Activated naive CD4-positive, alpha-beta T cell treated with anti-CD3 and anti-CD28 coated beads, Interleukin-2, amount 50 U/mL, for 72 hours (primary cell): ENCODE results near the gene NKX2-1. TPM values are rescaled to one million over a fixed set of nuclear protein-coding genes. Genes with fewer than 3 reads are reported as not detected.

Experiments
- ATAC-seq, 2 donors: fragments of 150-1000 bp; cut with Tn5 transposase; 2 replicates each; pipeline ENCODE4 v1.10.0; 2021; ENCODE audit warnings: mild to moderate bottlenecking in 2 of 2, moderate library complexity in 2 of 2
- DNase-seq, 2 donors: peaks; one replicate each; pipeline ENCODE4 v3.0.0; 2021 to 2022; ENCODE audit warnings: low spot score in 2 of 2
- H3K27ac Mint-ChIP-seq, 2 donors: one replicate each; pipeline ENCODE4 v1.8.0; 2022; ENCODE audit warnings: mild to moderate bottlenecking in 2 of 2, mixed read lengths in 2 of 2
- H3K36me3 Mint-ChIP-seq, 2 donors: one replicate each; pipeline ENCODE4 v1.8.0; 2022; ENCODE audit warnings: mixed read lengths in 2 of 2
- H3K9me3 Mint-ChIP-seq, 2 donors: one replicate each; pipeline ENCODE4 v1.8.0; 2022; ENCODE audit warnings: mixed read lengths in 2 of 2
- total RNA-seq, 2 donors: library from RNA; stranded (reverse); gene quantifications; one replicate each; pipeline ENCODE4 v1.2.3, GENCODE V29; 2022

NKX2-1 gene
- total RNA-seq, 2 donors from 2014 or later = not detected

DNA sequence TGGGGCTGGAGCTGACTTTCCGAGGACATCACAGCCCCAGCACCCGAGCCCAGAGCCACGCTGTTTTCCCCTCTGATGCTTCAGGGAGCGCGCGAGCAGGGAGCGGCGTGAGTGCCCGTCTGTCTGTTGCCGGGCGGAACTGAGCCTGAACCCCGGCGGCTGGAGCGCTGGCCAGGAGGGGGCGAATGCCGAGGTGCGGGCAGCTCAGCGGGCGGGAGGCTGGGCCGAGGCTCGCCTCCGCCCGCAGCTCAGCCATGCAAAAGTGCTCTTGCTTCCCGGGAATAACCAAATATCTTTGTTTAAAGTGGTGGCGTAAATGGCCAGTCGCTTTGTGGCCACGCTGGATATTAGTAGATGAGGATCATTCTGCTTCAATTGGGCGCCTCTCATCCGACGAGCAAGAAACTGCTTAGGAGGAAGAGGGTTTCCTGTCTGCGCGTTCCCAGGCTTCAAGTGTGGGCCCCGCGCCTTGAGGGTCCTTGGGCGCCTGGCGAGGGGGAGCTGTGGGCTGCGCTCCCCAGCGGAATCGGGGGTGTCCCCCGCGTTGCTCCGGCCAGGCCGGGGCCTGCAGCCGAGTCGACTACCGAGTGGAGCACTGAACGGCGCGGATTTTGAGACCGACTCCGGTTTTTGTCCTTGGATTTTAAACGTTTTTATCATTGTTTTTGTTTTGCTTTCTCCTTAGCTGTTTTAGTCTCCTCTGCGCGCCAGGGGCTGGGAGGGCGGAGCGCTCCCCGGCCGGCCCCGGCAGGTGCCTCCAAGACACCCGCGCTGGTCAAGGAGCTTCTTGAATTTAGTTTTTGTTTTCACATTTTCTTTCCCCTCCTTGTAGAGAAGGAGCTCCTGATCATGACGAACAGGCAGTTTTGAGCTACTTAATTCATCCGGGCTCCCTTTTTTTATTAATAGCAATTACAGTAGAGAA lies 831 bp upstream of the NKX2-1 start:
- no peak overlapping the region for H3K27ac Mint-ChIP-seq
- ATAC-seq = no peak
- peaks cover 13 to 37% of the 10 kb centered on the region in 2 donors for H3K36me3 Mint-ChIP-seq
- no peaks in the 10 kb centered on the region for H3K9me3 Mint-ChIP-seq
- no peak for DNase-seq

DNA sequence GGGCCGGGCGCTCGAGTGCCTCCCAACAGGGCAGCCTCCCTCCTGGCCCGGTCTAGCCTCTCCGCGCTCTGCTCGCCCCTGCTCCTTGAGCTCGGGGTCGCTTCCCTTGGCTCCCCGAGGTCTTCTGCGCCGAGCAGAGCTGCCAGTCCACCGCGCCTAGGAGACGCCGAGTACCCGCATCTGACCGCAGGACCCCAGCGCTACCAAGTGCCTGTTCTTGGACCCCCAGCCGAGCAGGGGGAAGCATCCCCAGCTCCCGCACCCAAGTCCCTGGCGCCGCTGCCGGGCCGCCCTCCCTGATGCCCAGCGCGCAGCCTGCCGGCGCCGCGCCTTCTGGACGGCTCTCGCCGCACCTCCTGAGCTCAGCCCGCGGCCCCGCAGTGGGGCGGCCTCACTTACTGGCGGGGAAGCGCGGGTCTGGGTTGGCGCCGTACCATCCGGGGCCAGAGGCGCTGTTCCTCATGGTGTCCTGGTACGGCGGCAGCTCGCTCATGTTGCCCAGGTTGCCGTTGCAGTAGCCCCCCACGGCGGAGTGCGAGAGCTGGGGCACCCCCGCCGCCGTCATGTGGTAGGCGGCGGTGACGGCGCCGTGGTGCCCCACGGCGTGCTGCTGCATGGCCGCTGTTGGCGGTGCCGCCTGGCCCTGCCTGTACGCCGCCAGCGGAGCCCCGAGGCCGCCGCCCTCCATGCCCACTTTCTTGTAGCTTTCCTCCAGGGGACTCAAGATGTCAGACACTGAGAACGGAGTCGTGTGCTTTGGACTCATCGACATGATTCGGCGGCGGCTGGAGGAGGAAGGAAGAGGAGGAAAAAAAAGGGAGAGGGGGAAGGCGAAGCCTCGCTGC lies 1.2 kb downstream of the NKX2-1 start:
- peaks cover 14 to 43% of the 10 kb centered on the region in 2 donors for H3K36me3 Mint-ChIP-seq
- H3K27ac Mint-ChIP-seq = no peak overlapping the region
- DNase-seq = no peak
- H3K9me3 Mint-ChIP-seq = no peaks in the 10 kb centered on the region
- peak in 1 of 2 donors; percentile 25 for ATAC-seq

DNA sequence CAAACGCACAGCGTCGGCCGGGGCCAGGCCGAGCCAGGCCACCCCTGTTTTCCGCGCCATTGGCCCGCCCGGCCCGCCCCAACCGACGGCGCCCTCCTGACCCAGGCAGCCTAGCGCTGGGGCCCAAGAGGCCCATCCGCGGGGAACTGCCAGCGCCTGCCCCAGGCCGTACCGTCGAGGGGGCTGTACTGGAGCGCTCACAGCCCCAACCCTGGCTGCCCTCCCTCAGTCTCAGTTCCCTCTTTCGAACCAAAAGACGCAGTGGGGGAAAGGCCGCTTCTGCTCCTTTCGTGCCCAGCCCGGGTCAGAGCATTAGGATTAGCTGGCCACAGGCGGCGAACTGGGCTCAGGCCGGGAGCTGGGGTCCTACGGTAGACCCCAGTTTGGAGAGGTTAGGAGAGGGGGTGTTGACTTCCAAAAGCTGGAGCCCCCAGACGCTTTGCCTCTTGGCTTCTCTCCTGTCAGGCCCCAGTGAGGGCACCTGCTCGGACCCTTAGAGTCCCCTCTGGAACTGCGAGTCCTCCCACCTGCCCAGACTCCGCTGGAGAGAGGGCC lies 1.9 kb downstream of the NKX2-1 start:
- Mint-ChIP-seq H3K27ac (no peak overlapping the region), H3K9me3 (no peaks in the 10 kb centered on the region), H3K36me3 (peaks cover 14 to 39% of the 10 kb centered on the region in 2 donors)
- no peak for DNase-seq
- no peak for ATAC-seq

GRCh38 chr14:36517242-36518030 lies 2.6 kb downstream of the NKX2-1 start:
- ATAC-seq (no peak), DNase-seq (no peak)
- H3K9me3 Mint-ChIP-seq = no peaks in the 10 kb centered on the region
- peaks cover 14 to 36% of the 10 kb centered on the region in 2 donors for H3K36me3 Mint-ChIP-seq
- no peak overlapping the region for H3K27ac Mint-ChIP-seq

DNA sequence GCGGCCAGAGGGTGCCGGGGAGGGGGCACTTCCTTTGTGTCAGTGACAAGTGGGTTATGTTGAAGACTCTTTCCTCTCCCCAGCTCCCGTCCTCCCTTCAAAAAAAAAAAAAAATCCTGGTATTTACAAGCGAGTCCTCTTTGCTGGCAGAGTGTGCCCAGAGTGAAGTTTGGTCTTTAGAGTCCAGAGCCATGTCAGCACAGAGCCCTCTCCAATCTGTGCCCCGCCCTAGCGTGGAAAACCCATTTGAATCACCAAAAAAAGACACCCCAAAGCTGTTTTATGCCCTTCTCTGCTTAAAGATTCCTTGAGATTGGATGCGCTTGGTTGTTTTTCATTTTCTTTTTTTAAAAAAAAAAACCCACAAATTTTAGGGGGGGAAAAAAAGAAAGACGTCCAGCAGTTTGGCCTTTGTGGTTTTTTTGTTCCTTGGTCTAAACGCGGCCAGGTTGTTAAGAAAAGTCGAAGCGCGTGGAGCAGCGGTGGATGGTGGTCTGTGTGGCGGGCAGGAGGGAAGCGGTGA lies 3.3 kb downstream of the NKX2-1 start:
- ATAC-seq (no peak), DNase-seq (no peak)
- H3K36me3 Mint-ChIP-seq = peaks cover 9 to 29% of the 10 kb centered on the region in 2 donors
- peak overlapping the region in 1 of 2 donors; percentile 44 for H3K27ac Mint-ChIP-seq
- H3K9me3 Mint-ChIP-seq = no peaks in the 10 kb centered on the region

GRCh38 chr14:36515896-36516718 lies 3.9 kb downstream of the NKX2-1 start:
- peaks cover 6 to 25% of the 10 kb centered on the region in 2 donors for H3K36me3 Mint-ChIP-seq
- peak overlapping the region in 1 of 2 donors; percentile 50 for H3K27ac Mint-ChIP-seq
- ATAC-seq (peak in 1 of 2 donors; percentile 42), DNase-seq (no peak)
- H3K9me3 Mint-ChIP-seq = no peaks in the 10 kb centered on the region

DNA sequence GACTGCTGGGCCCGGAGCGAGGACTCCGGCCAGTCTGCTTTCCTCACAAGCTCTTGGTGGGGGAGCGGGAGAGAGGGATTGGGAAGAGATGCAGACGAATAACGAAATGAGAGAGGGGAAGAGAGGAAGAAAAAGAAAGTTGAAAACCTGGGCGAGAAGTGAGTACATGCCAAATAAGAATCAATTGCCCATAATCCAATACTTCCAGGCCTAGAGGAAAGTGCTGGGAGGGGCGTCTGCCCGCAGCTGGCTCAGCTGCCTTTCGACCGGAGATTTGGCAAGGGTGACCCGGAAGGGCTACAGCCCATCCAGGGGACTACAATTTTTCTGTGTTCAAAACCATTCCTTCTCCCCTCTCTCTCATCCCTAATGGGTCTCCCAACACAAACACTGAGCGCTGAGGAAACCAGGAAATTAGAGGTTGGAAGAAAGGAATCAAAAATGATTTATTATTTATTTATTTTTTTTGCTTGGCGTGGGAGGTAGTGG lies 4.9 kb downstream of the NKX2-1 start:
- no peak for ATAC-seq
- no peak for DNase-seq
- no peak overlapping the region for H3K27ac Mint-ChIP-seq
- H3K36me3 Mint-ChIP-seq = peaks cover 6 to 30% of the 10 kb centered on the region in 2 donors
- H3K9me3 Mint-ChIP-seq = no peaks in the 10 kb centered on the region

GRCh38 chr14:36514278-36515104 lies 5.5 kb downstream of the NKX2-1 start:
- DNase-seq (no peak), ATAC-seq (no peak)
- Mint-ChIP-seq H3K9me3 (no peaks in the 10 kb centered on the region), H3K36me3 (peaks cover 6 to 31% of the 10 kb centered on the region in 2 donors), H3K27ac (no peak overlapping the region)

DNA sequence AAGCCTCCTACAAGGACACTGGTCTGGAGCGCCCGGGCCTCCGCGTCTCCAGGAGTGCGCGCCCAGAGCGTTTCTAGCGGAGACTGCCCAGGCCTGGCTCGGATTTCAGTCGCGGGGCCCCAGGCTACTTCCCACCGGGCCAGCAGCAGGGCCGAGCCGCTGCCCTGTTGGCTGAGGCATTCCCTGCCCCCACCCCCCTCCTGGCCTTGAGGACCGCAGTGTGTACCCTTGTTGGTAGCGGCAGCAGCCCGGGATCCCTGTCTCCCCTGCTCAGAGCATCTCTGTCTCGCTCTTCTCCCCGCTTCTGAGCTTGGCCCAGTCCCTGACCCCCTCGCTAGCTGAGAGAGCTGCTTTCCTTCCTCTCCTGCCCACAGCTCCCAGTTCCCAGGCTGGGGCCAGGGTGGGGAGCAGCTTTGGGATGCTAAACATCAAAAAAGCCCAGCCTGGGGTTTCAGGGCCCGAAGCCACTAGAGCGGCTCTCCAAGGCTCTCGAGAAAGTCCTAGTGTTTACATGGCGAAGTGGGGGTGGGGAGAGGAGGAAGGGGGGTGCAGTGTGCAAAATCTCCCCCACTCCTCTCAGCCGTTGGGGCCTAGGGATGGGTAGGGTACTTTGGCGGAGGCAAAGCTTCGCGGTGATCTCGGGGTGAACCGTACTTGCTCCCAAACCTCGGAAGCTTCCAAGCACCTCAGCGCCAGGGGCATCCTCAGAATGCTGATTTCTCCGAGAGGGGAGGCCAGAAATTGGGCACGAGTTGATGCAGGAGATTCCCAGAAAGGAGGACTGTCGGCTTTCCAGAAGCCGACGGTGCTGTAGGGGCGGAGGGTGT lies 6.4 kb downstream of the NKX2-1 start:
- Mint-ChIP-seq H3K36me3 (peaks cover 12 to 34% of the 10 kb centered on the region in 2 donors), H3K9me3 (no peaks in the 10 kb centered on the region), H3K27ac (no peak overlapping the region)
- ATAC-seq (no peak), DNase-seq (no peak)

- peak overlapping the region in 1 of 2 donors; percentile 4 for H3K27ac Mint-ChIP-seq
- DNase-seq = no peak
- ATAC-seq = no peak
- H3K36me3 Mint-ChIP-seq = peaks cover 15 to 35% of the 10 kb centered on the region in 2 donors
- no peaks in the 10 kb centered on the region for H3K9me3 Mint-ChIP-seq
Measured at GRCh38 chr14:36513012-36513420, 7.0 kb downstream of the NKX2-1 start.

DNA sequence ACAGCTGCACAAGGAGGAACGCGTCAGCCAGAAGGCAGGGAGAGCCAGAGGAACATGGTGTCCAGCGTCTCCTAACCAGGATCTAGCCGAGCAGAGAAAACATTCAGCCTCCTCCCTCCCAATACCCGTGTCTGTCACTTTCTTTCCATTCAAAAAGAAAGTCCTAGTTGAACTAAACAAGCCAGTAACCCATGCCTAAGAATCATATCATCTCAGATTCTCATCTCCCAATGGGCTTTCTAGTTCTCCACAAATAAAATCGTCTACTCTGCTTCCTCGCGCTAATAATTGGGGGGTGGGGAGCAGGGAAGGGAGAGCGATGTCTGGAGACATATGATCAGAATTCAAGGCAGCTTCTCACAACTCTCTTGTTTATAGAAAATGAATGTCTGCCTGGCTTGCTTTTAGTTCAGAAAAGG lies 7.4 kb downstream of the NKX2-1 start:
- Mint-ChIP-seq H3K36me3 (peaks cover 19 to 39% of the 10 kb centered on the region in 2 donors), H3K27ac (no peak overlapping the region), H3K9me3 (peaks cover 0 to 3% of the 10 kb centered on the region in 2 donors)

GRCh38 chr14:36511981-36512584 lies 7.9 kb downstream of the NKX2-1 start:
- Mint-ChIP-seq H3K9me3 (peaks cover 0 to 3% of the 10 kb centered on the region in 2 donors), H3K36me3 (peaks cover 21 to 41% of the 10 kb centered on the region in 2 donors), H3K27ac (no peak overlapping the region)
- ATAC-seq (no peak), DNase-seq (no peak)

More for the DNA sequence above, 7.4 kb downstream of the NKX2-1 start:
- DNase-seq (no peak), ATAC-seq (no peak)

GRCh38 chr14:36510874-36511273 lies 9.2 kb downstream of the NKX2-1 start:
- Mint-ChIP-seq H3K36me3 (peaks cover 25 to 46% of the 10 kb centered on the region in 2 donors), H3K9me3 (peaks cover 3 to 7% of the 10 kb centered on the region in 2 donors), H3K27ac (no peak overlapping the region)
- no peak for ATAC-seq
- no peak for DNase-seq
